Measurements from ENCODE around the gene TK2. TPM values are rescaled to one million over a fixed set of nuclear protein-coding genes. Genes with fewer than 3 reads are reported as not detected.

Gene TK2
- total and polyA plus RNA-seq, 7 donors = 9.6 to 32.7 (median 17.6) TPM

DNA sequence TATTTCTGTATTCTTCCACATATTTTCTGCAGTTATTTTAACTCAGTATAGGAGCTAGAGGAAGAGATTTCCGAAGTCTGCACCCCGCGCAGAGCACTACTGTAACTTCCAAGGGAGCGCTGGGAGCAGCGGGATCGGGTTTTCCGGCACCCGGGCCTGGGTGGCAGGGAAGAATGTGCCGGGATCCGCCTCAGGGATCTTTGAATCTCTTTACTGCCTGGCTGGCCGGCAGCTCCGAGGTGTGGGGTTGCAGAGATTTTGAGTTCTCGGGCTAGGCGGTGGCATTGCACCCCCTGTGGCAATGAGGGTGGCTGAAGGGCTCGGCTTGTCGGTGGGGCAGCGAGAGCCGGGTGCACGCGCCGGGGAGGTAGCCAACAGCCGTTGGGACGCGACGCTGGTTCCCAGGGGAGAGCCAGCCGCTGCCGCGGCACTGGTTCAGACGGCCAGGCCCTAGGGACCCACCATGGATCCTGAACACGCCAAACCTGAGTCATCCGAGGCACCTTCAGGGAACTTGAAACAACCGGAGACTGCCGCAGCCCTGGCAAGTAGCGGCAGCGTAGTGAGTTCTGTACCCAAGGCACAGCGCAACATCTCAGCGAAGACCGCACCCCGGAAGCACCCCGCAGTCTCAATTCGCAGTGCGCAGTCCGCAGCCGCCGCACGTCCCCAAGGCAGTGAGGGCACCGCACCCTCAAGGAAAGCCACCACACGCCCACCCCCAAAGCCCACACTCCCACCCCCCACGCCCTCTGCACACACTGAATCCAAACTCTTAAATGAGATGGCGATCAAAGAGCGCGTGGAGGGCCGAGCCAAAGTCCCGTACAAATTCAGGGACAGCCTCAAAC, 16.4 kb upstream of the TK2 start, which contains the start of gene CMTM1:
Gene CMTM1, plus strand, starts transcription at position 389 of the 851 bp plus-strand sequence. Its CDS starts 75 bp downstream, at position 464.
- Histone ChIP-seq H3K4me1 (no peaks in the 10 kb centered on the region), H3K27me3 (no peaks in the 10 kb centered on the region), H3K4me3 (no peak within 1 kb of the TSS), H3K9me3 (no peaks in the 10 kb centered on the region), H3K27ac (no peak within 1 kb of the TSS), H3K36me3 (peaks cover 0 to 42% (median 5%) of the 10 kb centered on the region in 4 donors)
- no peak for DNase-seq
- TF ChIP-seq POLR2AphosphoS5 (IDR thresholded peaks at IDR 0.05) (no peak), POLR2A (IDR thresholded peaks at IDR 0.05) (no peak)
- TF ChIP-seq, protein P1, sequence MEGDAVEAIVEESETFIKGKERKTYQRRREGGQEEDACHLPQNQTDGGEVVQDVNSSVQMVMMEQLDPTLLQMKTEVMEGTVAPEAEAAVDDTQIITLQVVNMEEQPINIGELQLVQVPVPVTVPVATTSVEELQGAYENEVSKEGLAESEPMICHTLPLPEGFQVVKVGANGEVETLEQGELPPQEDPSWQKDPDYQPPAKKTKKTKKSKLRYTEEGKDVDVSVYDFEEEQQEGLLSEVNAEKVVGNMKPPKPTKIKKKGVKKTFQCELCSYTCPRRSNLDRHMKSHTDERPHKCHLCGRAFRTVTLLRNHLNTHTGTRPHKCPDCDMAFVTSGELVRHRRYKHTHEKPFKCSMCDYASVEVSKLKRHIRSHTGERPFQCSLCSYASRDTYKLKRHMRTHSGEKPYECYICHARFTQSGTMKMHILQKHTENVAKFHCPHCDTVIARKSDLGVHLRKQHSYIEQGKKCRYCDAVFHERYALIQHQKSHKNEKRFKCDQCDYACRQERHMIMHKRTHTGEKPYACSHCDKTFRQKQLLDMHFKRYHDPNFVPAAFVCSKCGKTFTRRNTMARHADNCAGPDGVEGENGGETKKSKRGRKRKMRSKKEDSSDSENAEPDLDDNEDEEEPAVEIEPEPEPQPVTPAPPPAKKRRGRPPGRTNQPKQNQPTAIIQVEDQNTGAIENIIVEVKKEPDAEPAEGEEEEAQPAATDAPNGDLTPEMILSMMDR (IDR thresholded peaks at IDR 0.05) = no peak
- WGBS, 2 donors = 96% methylated on average over 54 of the region's 54 CpGs
- intact Hi-C loops (cut with DNase I) = no loop called here

DNA sequence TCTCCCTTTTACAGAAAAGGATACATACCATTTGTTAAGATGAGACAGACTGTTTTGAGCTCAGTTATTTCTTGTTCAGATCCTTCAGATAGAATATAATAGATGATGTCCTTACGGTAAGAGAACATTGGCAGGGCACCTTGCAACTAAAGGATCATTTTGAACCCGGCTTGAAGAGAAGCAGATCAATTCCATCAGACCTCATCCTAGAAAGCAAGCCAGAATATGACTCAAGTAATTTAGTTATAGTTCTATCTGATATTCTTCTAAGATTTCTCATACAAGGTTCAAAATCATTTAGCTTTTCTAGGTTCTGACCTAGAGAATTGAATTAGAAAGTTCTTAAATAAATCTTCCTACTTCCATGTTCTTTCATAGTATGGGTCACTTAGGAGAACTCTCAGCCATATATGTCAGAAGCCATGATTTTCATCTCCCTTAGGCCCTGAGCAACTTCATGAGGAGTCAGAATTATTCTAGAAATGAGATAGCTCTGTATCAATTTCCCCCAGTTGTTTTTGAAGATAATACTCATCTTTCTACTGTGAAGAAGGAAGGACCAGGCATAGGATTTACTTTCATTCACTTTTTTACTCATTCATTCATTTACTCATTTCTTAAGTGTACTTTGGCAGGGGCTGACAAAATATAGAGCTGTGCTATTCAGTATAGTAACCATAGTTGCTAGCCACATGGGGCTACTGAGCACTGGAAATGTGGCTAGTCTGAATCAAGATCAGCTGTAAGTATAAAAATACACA, 13.8 kb upstream of the TK2 start:
- WGBS, 2 donors = 95 to 98% methylated on average over 2 of the region's 2 CpGs
- H3K4me3 ChIP-seq = no peak overlapping the region
- intact Hi-C loops (cut with DNase I) = no loop called here
- H3K4me1 ChIP-seq = no peaks in the 10 kb centered on the region
- H3K27me3 ChIP-seq = no peaks in the 10 kb centered on the region
- peaks cover 0 to 55% (median 5%) of the 10 kb centered on the region in 4 donors for H3K36me3 ChIP-seq
- no peak for DNase-seq
- TF ChIP-seq, protein P1 (IDR thresholded peaks at IDR 0.05) = no peak
- TF ChIP-seq EP300 (IDR thresholded peaks at IDR 0.05) = no peak
- TF ChIP-seq POLR2A (IDR thresholded peaks at IDR 0.05) = no peak
- TF ChIP-seq POLR2AphosphoS5 (IDR thresholded peaks at IDR 0.05) = no peak
- H3K27ac ChIP-seq = no peak overlapping the region
- no peaks in the 10 kb centered on the region for H3K9me3 ChIP-seq

GRCh38 chr16:66562986-66563385, 13.1 kb upstream of the TK2 start:
- no peak for DNase-seq
- intact Hi-C loops (cut with DNase I) = no loop called here
- 80 to 93% methylated on average over 2 of the region's 2 CpGs for WGBS, 2 donors
- no peak overlapping the region for H3K4me3 ChIP-seq
- TF ChIP-seq POLR2A (IDR thresholded peaks at IDR 0.05) = no peak
- TF ChIP-seq, protein P1 (IDR thresholded peaks at IDR 0.05) = no peak
- TF ChIP-seq EP300 (IDR thresholded peaks at IDR 0.05) = no peak
- no peak for TF ChIP-seq POLR2AphosphoS5 (IDR thresholded peaks at IDR 0.05)
- no peak overlapping the region for H3K27ac ChIP-seq
- H3K36me3 ChIP-seq = peaks cover 0 to 60% (median 5%) of the 10 kb centered on the region in 4 donors
- H3K9me3 ChIP-seq = no peaks in the 10 kb centered on the region
- H3K27me3 ChIP-seq = no peaks in the 10 kb centered on the region
- no peaks in the 10 kb centered on the region for H3K4me1 ChIP-seq

DNA sequence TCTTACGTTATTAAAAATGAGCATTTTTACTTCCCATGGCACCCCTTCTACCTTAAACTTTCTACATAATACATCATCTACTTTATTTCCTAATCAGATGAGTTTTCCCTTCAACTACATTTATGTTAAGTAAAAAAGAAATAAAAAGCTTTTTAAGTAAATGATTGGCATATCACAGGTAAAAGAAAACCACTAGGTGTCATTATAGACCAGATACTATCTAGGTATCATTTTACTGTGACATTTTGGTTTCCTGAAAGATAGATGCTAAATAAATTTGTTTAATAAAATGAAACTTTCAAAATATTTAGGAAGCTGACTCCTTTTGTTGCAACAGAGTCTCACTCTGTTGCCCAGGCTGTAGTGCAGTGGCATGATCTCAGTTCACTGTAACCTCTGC, 12.5 kb upstream of the TK2 start:
- H3K27ac ChIP-seq = no peak overlapping the region
- intact Hi-C loops (cut with DNase I) = no loop called here
- no peaks in the 10 kb centered on the region for H3K4me1 ChIP-seq
- no peak overlapping the region for H3K4me3 ChIP-seq
- no peaks in the 10 kb centered on the region for H3K9me3 ChIP-seq
- no peak for DNase-seq
- peaks cover 0 to 60% (median 5%) of the 10 kb centered on the region in 4 donors for H3K36me3 ChIP-seq
- TF ChIP-seq POLR2AphosphoS5 (IDR thresholded peaks at IDR 0.05) (no peak), POLR2A (IDR thresholded peaks at IDR 0.05) (no peak), EP300 (IDR thresholded peaks at IDR 0.05) (no peak)
- TF ChIP-seq, protein P1 (IDR thresholded peaks at IDR 0.05) = no peak
- no peaks in the 10 kb centered on the region for H3K27me3 ChIP-seq
- WGBS, 2 donors = 83 to 84% methylated on average over 1 of the region's 1 CpG
